Urinary bladder (tissue), 4 donors: ENCODE data around the gene TFAP2D. TPM values are rescaled to one million over a fixed set of nuclear protein-coding genes. Genes with fewer than 3 reads are reported as not detected.

Experiments used
- DNase-seq: peaks from one replicate; pipeline ENCODE4 v3.0.0-alpha.2; 2015; ENCODE audit errors: extremely low spot score
- H3K27ac ChIP-seq: one replicate; pipeline ENCODE4 v1.5.1; 2013; ENCODE audit warnings: low read depth, mild to moderate bottlenecking, moderate library complexity
- H3K36me3 ChIP-seq: one replicate; pipeline ENCODE4 v1.6.1; 2013; ENCODE audit warnings: mild to moderate bottlenecking, moderate library complexity; ENCODE audit not compliant: insufficient read depth
- H3K4me1 ChIP-seq: one replicate; pipeline ENCODE4 v1.6.1; 2013; ENCODE audit warnings: mild to moderate bottlenecking, moderate library complexity; ENCODE audit not compliant: insufficient read depth
- H3K4me3 ChIP-seq: one replicate; pipeline ENCODE4 v1.5.1; 2013; ENCODE audit warnings: low read depth, low read length
- WGBS: extraction: QIAGEN DNeasy Blood & Tissue Kit; methylation state at CpG from one replicate; pipeline ENCODE4 v1.1.7; 2013; 5-methylcytosine and 5-hydroxymethylcytosine counted together
- polyA plus RNA-seq: library from polyadenylated mRNA; stranded (reverse); fragments of 200-250 nt; gene quantifications from one replicate; pipeline ENCODE4 v1.2.3, GENCODE V29; 2013
- total RNA-seq: library from RNA; depleted of rRNA; stranded (reverse); fragments of >200 nt; gene quantifications from one replicate; pipeline ENCODE4 v1.2.3, GENCODE V29; 2014
- donor health status: healthy with polysubstance abuse.
- donor health status: healthy.

The TFAP2D gene
- total and polyA plus RNA-seq, 2 donors, result not detected

DNA sequence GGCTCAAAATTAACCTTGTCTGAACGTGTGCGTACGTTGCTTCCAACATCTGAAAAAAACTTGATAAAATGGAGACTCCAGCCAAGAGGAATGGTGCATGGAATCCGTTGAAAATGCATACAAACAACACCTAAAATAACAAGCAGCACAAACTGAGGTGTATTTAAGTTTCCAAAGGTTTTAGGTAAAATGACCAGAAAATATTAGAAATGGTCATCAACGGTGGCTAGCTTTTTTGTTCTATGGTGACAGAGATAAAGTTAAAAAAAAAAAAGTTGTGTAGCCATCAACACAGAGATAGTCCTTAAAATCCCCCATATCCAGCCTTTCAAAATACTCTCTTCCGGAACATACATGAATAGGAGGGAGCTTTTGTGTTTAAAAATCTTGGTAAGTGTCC lies 104.7 kb downstream of the TFAP2D start:
- Histone ChIP-seq H3K27ac (no peak overlapping the region), H3K4me1 (no peaks in the 10 kb centered on the region), H3K36me3 (no peaks in the 10 kb centered on the region), H3K4me3 (no peak overlapping the region)
- WGBS, result 11% methylated on average over 6 of the region's 6 CpGs
- DNase-seq, result no peak

DNA sequence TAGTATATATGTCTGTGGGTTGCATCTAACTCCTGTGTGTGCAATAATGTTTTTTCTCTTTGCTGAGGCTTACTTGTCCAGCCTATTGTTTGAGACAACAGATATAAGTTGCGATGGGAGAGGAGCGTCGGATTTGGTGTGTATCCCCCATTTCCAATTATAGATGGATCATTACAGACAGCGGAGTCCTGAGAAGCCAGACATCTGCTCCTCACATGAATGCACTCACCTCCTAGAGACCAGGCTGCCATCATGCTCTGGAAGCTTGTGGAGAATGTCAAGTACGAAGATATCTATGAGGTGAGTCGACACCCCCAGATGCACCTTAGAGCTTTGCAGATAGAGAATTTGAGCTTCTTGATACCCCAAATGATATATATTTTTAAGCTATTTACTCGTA lies 105.3 kb downstream of the TFAP2D start, which contains the start of gene TFAP2B:
TSS of gene TFAP2B (plus strand) at position 199 of the 400 bp plus-strand sequence. CDS start at position 220, 21 bp downstream.
- peak within 1 kb of the TSS; percentile 5 for H3K4me3 ChIP-seq
- 8% methylated on average over 7 of the region's 7 CpGs for WGBS
- no peaks in the 10 kb centered on the region for H3K36me3 ChIP-seq
- no peak within 1 kb of the TSS for H3K27ac ChIP-seq
- no peaks in the 10 kb centered on the region for H3K4me1 ChIP-seq
- no peak for DNase-seq

DNA sequence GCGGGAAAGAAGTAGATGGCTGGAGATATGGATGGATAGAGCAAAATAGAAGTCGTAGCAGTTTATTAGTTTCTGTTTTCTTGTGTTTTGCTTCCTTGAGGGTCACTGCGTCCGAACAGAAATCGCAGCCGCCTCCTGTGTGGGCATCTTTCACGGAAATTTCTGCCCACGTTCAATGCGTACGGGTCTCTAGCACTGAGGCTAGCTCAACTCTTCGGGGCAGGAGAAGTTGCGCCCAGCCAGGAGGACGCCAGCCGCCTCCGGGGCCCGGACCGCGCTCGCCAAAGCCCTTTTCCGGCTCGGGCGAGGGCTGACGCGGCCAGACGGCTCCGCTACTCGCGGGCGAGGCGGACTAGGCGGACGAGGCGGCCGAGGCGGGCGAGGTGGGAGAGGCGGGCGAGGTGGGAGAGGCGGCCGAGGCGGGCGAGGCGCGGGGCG lies 106.2 kb downstream of the TFAP2D start:
- no peaks in the 10 kb centered on the region for H3K4me1 ChIP-seq
- no peak overlapping the region for H3K27ac ChIP-seq
- WGBS, result 1% methylated on average over 45 of the region's 45 CpGs
- peak overlapping the region; percentile 5 for H3K4me3 ChIP-seq
- no peaks in the 10 kb centered on the region for H3K36me3 ChIP-seq
- no peak for DNase-seq

DNA sequence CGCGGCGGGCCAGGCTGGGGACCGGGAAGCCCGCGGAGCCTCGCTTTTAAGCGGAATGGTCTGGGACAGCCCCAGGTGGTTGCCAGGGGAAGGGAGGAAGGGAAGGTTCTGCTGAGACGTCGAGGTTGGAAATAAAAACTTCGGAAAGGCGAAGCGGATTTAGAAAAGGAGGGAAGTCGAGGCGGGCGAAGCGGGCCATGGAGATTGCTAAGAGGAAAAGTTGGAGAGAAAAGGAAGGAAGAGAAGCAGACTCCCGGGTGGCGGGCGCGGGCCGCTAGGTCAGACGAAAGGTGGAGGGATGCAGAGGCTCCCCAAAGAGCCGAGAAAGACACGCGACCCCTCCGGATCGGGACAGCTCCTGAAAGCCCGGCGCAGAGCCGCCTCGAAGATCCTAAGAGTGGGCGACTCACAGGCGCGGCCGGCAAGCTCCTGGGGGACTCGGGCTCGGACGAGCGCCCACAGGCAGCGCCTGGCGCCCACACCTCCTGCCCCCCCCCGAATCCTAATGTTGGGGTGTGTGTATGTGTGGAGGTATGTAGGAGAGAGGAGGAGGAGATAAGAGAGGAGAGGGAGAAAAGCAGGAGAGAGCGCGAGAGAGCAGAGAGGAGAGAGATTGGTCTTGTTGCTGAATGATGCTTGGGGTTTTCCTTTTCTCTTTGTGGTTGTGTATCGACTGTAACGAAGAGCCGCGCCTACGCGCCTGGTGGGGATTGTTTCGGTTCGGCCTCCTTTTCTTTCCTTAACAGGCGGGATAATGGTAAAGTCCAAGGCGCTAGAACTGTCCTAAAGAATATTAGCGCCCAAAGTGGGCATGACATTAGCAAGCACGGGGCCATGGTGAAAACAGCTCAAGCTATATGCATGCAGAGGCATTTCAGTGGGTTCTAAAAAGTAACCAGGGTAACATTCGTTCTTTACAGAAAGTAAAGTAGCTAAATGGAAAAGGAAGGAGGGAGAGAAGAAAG lies 106.9 kb downstream of the TFAP2D start:
- Histone ChIP-seq H3K4me1 (no peaks in the 10 kb centered on the region), H3K4me3 (no peak overlapping the region), H3K27ac (no peak overlapping the region), H3K36me3 (no peaks in the 10 kb centered on the region)
- 2% methylated on average over 58 of the region's 58 CpGs for WGBS
- no peak for DNase-seq

DNA sequence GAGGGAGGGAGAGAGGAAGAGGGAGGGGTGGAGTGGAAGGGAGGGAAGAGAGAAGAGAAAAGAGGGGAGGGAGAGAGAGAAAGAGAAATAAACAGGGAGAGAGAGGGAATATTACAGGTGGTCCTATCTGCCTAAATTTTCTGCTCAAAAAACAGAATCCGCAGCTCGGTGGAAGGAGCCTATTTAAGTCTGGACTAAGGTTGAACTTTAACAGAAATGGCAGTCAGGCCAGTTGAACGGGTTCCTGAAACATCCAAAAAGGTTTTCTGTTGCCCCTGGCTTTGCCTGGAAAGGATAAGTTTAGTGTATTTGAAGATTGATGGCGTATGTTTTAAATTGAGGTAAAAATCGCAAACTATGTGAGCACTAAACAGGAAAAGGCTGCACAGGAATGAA lies 107.5 kb downstream of the TFAP2D start:
- no peak for DNase-seq
- H3K4me1 ChIP-seq, result no peaks in the 10 kb centered on the region
- no peak overlapping the region for H3K27ac ChIP-seq
- 10% methylated on average over 5 of the region's 5 CpGs for WGBS
- no peaks in the 10 kb centered on the region for H3K36me3 ChIP-seq
- no peak overlapping the region for H3K4me3 ChIP-seq

DNA sequence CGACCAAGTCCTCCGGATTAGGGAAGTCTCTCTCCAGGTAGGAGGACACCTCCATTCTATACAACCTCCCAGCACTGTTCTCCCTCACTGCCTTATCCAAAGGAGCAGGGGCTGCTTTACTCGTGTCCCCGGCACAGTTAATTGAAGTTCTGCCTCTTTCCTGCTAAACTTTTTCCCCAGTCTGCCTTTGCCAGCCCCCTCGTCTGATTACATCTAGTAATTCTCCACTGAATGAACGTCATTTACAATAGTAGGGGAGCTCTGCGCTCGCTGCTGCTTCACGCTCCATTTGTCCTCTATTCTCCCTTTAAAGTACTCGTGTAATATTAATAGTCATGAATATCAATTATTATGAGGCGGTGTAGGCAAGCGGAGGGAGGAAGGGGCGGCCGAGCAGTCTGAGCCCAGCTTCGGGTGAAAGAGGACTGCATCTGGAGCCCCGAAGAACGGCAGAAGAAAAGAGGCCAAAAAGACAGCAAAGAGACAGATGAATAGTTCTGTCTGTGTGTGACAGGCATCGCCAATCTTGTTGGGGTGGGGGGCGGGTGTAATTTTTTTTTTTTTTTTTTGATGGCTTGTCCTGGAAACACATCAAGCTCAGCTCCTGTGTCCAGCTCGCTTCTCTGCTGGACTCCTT lies 108.2 kb downstream of the TFAP2D start:
- Histone ChIP-seq H3K27ac (no peak overlapping the region), H3K4me1 (no peaks in the 10 kb centered on the region), H3K4me3 (no peak overlapping the region), H3K36me3 (no peaks in the 10 kb centered on the region)
- 3% methylated on average over 20 of the region's 20 CpGs for WGBS
- DNase-seq, result no peak

DNA sequence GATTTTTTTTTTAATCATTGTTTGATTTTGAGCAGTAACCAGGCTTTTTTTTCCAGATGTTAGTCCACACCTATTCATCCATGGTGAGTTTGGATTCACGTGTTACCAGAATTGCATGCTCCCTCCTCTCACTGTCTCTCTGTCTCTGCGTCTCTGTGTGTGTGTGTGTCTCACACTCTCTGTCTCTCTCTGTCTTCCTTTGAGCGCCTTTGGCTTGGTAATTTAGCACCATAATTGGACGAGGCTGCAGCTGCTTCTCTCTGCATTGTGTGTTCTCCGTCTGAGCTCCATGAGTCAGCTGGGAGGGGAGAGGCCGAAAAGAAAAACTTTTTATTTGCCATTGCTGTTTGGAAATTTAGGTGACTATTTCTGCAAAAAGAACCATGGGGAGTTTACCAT lies 108.8 kb downstream of the TFAP2D start:
- H3K4me1 ChIP-seq, result no peaks in the 10 kb centered on the region
- no peak overlapping the region for H3K27ac ChIP-seq
- DNase-seq, result no peak
- no peaks in the 10 kb centered on the region for H3K36me3 ChIP-seq
- no peak overlapping the region for H3K4me3 ChIP-seq
- 2% methylated on average over 6 of the region's 6 CpGs for WGBS

Other genes with a start within 250 kb of the TFAP2D start
- gene TFAP2B, start 105.3 kb downstream of the TFAP2D start, total RNA-seq, result 0.48 TPM
- 0.20 TPM for gene TFAP2B, start 105.3 kb downstream of the TFAP2D start, polyA plus RNA-seq